PC-9 (cell line): Measurements from ENCODE around the gene CDYL2.

Experiments
- EZH2 ChIP-seq: fragments of 200-600 bp; sonication (generic); IDR thresholded peaks from 2 replicates; pipeline ENCODE4 v1.8.0; 2017; ENCODE audit warnings: antibody characterized with exemption, low read depth
- TF ChIP-seq, protein P1 (sequence below): fragments of 200-600 bp; sonication (generic); conservative IDR thresholded peaks from 2 replicates; pipeline ENCODE4 v1.6.1; 2017; ENCODE audit warnings: mixed run types, antibody characterized with exemption, mild to moderate bottlenecking, moderate library complexity

DNA sequence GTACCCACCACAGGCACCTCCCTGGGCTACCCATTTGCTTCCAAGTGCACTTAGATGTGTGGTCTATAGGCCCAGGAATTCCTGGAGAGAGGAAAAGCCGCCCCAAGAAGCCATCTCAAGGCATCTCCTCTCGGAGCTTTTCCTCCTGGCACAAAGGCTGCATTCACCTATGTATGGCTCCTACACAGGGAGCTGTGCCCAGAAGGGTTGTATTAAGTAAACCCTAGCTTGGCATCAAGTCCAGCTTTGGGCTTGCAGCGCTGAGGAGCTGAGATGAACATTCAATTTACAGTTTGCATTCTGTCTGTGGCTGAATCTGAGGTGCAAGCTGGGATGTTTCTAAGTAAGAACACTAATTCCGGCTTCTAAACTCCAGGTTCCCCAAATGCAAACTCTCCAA, 81.3 kb downstream of the CDYL2 start:
- TF ChIP-seq, protein P1, sequence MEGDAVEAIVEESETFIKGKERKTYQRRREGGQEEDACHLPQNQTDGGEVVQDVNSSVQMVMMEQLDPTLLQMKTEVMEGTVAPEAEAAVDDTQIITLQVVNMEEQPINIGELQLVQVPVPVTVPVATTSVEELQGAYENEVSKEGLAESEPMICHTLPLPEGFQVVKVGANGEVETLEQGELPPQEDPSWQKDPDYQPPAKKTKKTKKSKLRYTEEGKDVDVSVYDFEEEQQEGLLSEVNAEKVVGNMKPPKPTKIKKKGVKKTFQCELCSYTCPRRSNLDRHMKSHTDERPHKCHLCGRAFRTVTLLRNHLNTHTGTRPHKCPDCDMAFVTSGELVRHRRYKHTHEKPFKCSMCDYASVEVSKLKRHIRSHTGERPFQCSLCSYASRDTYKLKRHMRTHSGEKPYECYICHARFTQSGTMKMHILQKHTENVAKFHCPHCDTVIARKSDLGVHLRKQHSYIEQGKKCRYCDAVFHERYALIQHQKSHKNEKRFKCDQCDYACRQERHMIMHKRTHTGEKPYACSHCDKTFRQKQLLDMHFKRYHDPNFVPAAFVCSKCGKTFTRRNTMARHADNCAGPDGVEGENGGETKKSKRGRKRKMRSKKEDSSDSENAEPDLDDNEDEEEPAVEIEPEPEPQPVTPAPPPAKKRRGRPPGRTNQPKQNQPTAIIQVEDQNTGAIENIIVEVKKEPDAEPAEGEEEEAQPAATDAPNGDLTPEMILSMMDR: no peak
- TF ChIP-seq EZH2: no peak
